Right lobe of liver (tissue), 6 donors: ENCODE measurements around the gene CTSZ. TPM values are rescaled to one million over a fixed set of nuclear protein-coding genes. Genes with fewer than 3 reads are reported as not detected.

Experiments
- ATAC-seq, 4 donors: fragments of 200-7000 bp; cut with Tn5 transposase; one replicate each; pipeline ENCODE4 v1.9.1; 2020; ENCODE audit warnings: mild to moderate bottlenecking in 4 of 4, moderate library complexity in 4 of 4
- DNase-seq, 3 donors: peaks; one replicate each; pipeline ENCODE4 v3.0.0-alpha.2; 2020
- H3K27ac ChIP-seq, 3 donors: fragments of 200-600 bp; one replicate each; pipeline ENCODE4 v1.8.0; 2022
- H3K27me3 ChIP-seq, 2 donors: fragments of 200-600 bp; one replicate each; pipeline ENCODE4 v1.8.0; 2022
- H3K36me3 ChIP-seq, 4 donors: fragments of 200-600 bp; sonication (generic) in 1 of 4; one replicate each; pipeline versions ENCODE4 v1.5.1 to v1.8.0; 2017 to 2022; ENCODE audit warnings: control low read depth in 1 of 4
- H3K4me1 ChIP-seq, 4 donors: fragments of 200-600 bp; sonication (generic) in 1 of 4; one replicate each; pipeline versions ENCODE4 v1.5.1 to v1.8.0; 2017 to 2022; ENCODE audit warnings: control low read depth in 1 of 4
- H3K4me3 ChIP-seq, 3 donors: fragments of 200-600 bp; one replicate each; pipeline ENCODE4 v1.8.0; 2022
- H3K9me3 ChIP-seq, 4 donors: fragments of 200-600 bp; sonication (generic) in 1 of 4; one replicate each; pipeline versions ENCODE4 v1.5.1 to v1.8.0; 2017 to 2022; ENCODE audit warnings: control low read depth in 1 of 4
- CTCF ChIP-seq, 4 donors: fragments of 200-600 bp in 3 of 4; fragments of 450-650 bp in 1 of 4; IDR thresholded peaks; one replicate each; pipeline versions ENCODE4 v1.5.1 to v1.8.0; 2016 to 2022; ENCODE audit warnings: antibody characterized with exemption in 4 of 4, mild to moderate bottlenecking in 2 of 4
- POLR2A ChIP-seq: fragments of 450-650 bp; IDR thresholded peaks from one replicate; pipeline ENCODE4 v1.6.1; 2017; ENCODE audit warnings: antibody characterized with exemption, mild to moderate bottlenecking
- WGBS: methylation state at CpG from one replicate; pipeline ENCODE4 v1.1.6; 2018; ENCODE audit warnings: low coverage, low lambda C conversion rate; ENCODE audit not compliant: insufficient coverage; ENCODE audit errors: missing lambda C conversion rate; 5-methylcytosine and 5-hydroxymethylcytosine counted together
- intact Hi-C, 2 donors: fragments of 100-400 bp; cut with DNase I; formaldehyde crosslinking; loops; one replicate each; pipeline versions ENCODE4 v1.11.2 to v1.14.1; 2022
- total RNA-seq, 6 experiments: library from RNA; depleted of rRNA in 2 of 6; stranded (reverse); fragments of >200 nt in 2 of 6; fragmentation: NEBNext Ultra II Directional in 3 of 6; extraction: Animal tissue kit (Norgen Biotek cat#: 25700) in 3 of 6; gene quantifications; one replicate each; pipeline versions ENCODE4 v1.1.0 to v1.2.4, GENCODE V29; 2016 to 2023
- donor health status: DM: no; HTN: yes; CAD: no.
- donor health status: DM: no; HTN: no; CAD: no.
- donor health status: DM: no; HTN: no; CAD: no.
- donor health status: DM: no; HTN: yes; CAD: no.
- donor health status: DM: no; HTN: yes; CAD: no.

The CTSZ gene
- total RNA-seq, 6 experiments from 2014 or later: 198 to 296 (median 222) TPM

- Histone ChIP-seq H3K27me3 (no peaks in the 10 kb centered on the region), H3K27ac (peak overlapping the region; percentile 50 to 78 (median 59)), H3K36me3 (peaks cover 0 to 8% (median 0%) of the 10 kb centered on the region in 4 donors), H3K4me3 (peak overlapping the region; percentile 46 to 84 (median 60)), H3K9me3 (no peaks in the 10 kb centered on the region), H3K4me1 (peaks cover 0 to 19% (median 0%) of the 10 kb centered on the region in 4 donors)
- DNase-seq (peak in 1 of 3 donors; percentile 40), ATAC-seq (peak; percentile 6 to 15 (median 11))
- TF ChIP-seq CTCF (IDR thresholded peaks at IDR 0.05) (no peak), POLR2A (no peak)
- WGBS: 17% methylated on average over 15 of the region's 29 CpGs
- intact Hi-C loops: no loop called here
These were observed 25.3 kb downstream of the CTSZ start for GRCh38 chr20:58981628-58982364.

- Histone ChIP-seq H3K27me3 (no peaks in the 10 kb centered on the region), H3K9me3 (no peaks in the 10 kb centered on the region), H3K27ac (peak within 1 kb of the TSS; percentile 50 to 78 (median 59)), H3K4me1 (peaks cover 0 to 19% (median 0%) of the 10 kb centered on the region in 4 donors), H3K36me3 (no peaks in the 10 kb centered on the region), H3K4me3 (peak within 1 kb of the TSS; percentile 46 to 84 (median 60))
- WGBS: 27% methylated on average over 9 of the region's 109 CpGs
- no peak for TF ChIP-seq CTCF (IDR thresholded peaks at IDR 0.05)
- peak; percentile 78 for TF ChIP-seq POLR2A
- DNase-seq (peak; percentile 90 to 91 (median 90)), ATAC-seq (peak; percentile 92 to 97 (median 95))
- intact Hi-C loops: no loop called here
These were observed 26.1 kb downstream of the CTSZ start, which contains the start of gene NELFCD for GRCh38 chr20:58980711-58981627. TSS of gene NELFCD (plus strand) at chr20:58981256. CDS start at chr20:58981310, 54 bp downstream.

GRCh38 chr20:58978351-58979190 lies 28.5 kb downstream of the CTSZ start:
- H3K4me1 ChIP-seq: peaks cover 0 to 10% (median 0%) of the 10 kb centered on the region in 4 donors
- intact Hi-C loops: no loop called here
- ATAC-seq (no peak), DNase-seq (peak in 1 of 3 donors; percentile 38)
- no peak overlapping the region for H3K27ac ChIP-seq
- H3K4me3 ChIP-seq: no peak overlapping the region
- no peaks in the 10 kb centered on the region for H3K27me3 ChIP-seq
- 59% methylated on average over 6 of the region's 6 CpGs for WGBS
- TF ChIP-seq CTCF (IDR thresholded peaks at IDR 0.05) (no peak), POLR2A (no peak)
- H3K36me3 ChIP-seq: no peaks in the 10 kb centered on the region
- H3K9me3 ChIP-seq: peaks cover 0 to 3% (median 0%) of the 10 kb centered on the region in 4 donors
